RCC 7860 (cell line): Measurements from ENCODE around the gene BEAN1.
A peak's percentile ranks its signal among the peaks of the same experiment; 100 is the strongest.

Source experiments
- DNase-seq: peaks from one replicate; pipeline ENCODE4 v3.0.0-alpha.2; 2015; ENCODE audit warnings: low spot score
- FAIRE-seq: peaks from 2 replicates; lab custom pipeline; 2012; peaks lifted over from hg19 to GRCh38; lab: Jason Lieb, UNC

The BEAN1 gene

DNA sequence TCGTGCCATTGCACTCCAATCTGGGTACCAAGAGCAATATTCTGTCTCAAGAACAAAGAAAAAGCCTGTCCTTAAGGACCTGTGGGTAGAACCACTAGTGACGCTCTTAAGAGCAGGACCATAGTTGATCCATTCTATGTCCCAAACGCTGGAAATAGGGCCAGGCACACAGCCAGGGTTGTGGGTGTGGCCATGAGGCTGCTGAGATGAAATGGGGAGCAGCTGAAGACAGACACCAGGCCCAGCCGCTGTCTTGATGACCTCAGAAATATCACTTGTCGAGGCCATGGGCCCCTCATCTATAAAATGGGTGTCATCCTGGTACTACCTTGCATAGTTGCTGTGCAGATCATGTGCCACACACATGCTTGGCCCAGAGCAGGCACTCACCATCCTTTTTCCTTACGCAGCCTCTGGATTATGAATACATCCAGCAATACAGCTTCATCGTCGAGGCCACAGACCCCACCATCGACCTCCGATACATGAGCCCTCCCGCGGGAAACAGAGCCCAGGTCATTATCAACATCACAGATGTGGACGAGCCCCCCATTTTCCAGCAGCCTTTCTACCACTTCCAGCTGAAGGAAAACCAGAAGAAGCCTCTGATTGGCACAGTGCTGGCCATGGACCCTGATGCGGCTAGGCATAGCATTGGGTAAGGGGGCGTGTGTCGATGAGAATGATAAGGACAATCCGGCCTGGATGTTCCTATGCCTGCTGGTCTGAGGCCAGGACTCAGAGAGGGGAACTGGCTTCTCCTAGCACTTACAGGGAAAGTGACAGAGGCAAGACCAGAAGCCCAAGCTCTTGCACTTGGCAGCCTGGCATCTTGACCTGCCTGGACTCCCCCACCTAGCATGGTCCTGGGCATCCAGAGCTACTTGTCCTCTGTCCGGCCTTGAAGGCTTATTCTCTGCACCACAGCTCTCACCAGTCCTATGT is 35.1 kb upstream of the BEAN1 start:
- DNase-seq: no peak
- no peak for FAIRE-seq

DNA sequence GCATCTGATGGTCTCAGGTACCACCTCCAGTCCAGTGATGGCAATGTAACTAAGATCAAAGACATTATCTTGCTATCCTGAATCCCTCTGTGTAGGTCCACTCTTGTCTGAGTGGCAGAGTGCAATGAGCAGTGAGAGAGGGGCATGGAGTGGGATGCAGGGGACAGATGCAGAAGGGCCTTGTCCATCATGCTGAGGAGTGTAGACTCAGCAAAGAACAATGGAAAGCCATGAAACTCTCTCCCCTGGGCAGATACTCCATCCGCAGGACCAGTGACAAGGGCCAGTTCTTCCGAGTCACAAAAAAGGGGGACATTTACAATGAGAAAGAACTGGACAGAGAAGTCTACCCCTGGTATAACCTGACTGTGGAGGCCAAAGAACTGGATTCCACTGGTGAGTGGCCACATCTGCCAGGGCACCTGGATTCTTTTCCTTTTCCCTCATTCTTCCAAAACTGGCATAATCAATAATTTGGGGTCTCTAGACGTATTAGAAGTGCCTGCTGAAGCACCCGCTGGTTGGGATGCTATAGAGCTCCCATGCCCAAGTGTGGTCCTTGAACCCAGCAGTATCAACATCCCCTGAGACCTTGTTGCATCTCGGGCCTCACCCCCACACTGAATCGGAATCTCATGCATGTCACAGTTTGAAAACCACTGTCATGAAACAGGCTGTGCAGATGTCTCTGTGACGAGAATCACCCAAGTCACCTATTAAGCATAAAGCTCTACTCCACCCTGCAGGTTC is 31.1 kb upstream of the BEAN1 start:
- no peak for DNase-seq
- no peak for FAIRE-seq

DNA sequence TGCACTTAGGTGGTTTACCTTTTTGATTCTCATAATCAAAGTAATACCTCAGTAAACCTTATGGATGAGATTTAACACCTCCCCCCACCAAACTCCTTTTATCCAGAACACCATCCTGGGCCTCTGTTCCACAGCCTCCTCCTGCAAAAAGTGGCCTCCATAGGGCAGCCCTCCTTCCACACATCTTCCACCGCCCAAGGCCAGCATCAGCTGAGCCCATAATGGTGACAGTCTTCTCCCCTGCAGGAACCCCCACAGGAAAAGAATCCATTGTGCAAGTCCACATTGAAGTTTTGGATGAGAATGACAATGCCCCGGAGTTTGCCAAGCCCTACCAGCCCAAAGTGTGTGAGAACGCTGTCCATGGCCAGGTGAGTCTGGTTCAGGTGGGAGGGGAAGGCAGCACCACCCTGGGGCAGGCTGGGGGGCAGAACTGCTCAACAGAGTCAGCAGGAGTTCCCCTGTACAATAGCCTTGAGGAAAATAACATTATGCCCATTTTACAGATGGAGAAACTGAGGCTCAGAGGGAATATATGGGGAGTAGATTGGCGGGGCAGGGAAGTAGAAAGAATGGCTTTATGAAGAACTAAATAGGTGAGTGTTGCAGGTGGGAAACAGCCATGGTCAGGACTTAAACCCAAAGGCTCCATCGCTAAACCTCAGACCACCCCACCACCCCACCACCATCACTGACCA is 29.2 kb upstream of the BEAN1 start:
- FAIRE-seq (no peak), DNase-seq (no peak)

DNA sequence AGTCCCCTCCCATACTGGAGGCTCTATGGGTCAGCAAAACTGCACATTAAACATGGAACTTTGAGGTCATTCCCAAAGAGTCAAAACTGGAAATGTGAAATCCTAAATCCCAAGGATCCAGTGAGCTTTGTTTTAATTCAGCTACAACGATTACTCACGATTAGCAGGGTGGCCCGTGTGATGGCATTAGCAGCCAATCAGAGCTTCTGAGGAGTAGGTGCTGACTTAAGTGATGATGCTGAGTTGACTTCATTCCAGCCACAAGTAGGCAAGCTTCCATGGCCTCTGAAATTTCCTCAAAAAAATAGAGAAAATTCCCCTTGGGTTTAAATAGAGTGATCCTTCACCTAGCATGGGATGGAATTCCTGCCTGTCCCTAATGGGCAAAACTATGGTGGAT is 28.1 kb upstream of the BEAN1 start:
- DNase-seq (no peak), FAIRE-seq (no peak)

DNA sequence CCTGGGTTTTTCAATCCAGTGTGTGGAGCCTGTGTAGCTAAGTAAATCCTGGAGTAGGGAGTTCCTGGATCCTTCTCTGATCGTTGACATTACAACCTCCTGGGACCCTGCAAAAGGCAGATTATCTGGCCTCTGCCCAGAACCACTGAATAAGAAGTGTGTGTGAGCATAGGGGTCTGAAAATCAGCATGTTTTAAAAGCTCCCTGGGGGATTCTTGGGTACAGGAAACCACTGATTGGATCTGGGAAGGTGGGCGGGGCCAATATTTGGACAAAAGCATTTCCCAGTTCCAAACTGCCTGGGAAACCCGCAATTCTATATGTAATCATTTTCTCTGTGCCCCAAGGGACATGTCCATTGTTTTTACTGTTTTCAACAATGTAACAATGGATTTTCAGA is 27.2 kb upstream of the BEAN1 start:
- FAIRE-seq (no peak), DNase-seq (no peak)

DNA sequence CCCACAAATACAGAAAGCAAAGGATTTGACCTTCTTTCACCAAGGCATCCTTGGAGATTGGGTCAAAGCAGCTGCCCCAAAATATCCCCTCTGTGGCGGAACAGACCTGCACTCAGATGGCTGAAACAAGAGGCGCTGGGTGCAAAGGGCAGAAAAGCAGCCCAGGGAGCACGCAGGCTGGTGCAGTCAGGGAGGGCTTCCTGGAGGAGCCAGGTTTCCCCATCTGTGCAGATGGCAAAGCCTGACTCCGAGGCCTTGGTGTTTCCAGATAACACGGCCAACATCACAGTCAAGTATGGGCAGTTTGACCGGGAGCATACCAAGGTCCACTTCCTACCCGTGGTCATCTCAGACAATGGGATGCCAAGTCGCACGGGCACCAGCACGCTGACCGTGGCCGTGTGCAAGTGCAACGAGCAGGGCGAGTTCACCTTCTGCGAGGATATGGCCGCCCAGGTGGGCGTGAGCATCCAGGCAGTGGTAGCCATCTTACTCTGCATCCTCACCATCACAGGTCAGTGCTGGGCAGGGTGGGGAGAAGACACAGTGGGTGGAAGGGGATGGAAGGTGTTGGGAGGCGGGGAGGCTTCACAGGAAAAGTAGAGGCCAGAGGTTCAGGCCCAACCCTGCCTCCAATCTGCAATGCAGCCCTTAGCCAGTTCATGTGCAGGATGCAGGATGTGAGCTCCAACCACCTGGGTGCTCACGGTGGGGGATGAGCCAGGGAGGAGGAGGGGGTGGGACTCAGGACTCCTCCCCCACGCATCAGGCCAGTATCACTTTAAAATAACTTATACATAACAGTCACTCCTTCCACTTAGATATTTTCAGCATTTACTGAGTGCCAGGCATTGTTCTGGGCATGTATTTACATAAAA is 26.4 kb upstream of the BEAN1 start:
- no peak for DNase-seq
- no peak for FAIRE-seq

DNA sequence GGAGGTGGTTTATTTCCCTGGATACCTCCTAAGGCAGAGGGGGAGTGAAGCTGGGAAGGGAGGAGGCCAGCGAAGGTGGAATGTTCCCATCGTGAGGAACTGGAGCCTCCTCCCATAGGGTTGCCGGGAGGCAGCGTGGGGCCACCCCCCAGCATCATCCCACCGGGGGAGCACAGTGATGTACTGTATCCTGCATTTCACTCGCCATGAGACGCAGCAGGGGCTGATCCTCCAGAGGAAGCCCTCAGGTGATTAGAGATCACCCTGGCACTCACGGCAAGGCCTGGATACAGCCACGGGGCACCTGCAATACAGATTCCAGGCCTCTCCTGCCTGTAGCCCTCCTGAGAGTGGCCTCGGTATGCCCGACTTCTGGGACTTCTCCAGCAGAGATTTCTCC is 25.5 kb upstream of the BEAN1 start:
- no peak for FAIRE-seq
- no peak for DNase-seq

DNA sequence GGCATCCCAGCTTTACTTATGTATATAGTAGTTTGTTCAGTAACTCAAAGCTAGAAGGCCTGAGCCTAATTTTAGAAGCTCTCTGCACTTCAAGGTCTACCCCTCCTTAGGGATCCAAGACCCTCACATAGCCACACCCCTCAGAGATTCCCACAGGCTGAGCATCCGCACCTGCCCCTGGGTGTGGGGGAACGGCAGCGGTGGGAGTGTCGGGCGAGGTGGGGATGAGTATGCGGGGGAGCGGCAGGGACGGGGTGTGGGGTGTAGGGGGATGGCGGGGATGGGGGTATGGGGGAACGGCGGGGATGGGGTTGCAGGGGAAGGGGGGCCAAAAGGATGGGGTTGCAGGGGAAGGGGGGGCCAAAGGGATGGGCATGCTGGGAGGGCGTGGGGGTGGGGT is 24.9 kb upstream of the BEAN1 start:
- FAIRE-seq (no peak), DNase-seq (no peak)

DNA sequence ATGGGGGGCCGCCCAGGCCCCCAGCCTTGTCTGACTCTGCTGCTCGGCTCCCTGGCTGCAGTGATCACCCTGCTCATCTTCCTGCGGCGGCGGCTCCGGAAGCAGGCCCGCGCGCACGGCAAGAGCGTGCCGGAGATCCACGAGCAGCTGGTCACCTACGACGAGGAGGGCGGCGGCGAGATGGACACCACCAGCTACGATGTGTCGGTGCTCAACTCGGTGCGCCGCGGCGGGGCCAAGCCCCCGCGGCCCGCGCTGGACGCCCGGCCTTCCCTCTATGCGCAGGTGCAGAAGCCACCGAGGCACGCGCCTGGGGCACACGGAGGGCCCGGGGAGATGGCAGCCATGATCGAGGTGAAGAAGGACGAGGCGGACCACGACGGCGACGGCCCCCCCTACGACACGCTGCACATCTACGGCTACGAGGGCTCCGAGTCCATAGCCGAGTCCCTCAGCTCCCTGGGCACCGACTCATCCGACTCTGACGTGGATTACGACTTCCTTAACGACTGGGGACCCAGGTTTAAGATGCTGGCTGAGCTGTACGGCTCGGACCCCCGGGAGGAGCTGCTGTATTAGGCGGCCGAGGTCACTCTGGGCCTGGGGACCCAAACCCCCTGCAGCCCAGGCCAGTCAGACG is 24.4 kb upstream of the BEAN1 start:
- DNase-seq: no peak
- no peak for FAIRE-seq

DNA sequence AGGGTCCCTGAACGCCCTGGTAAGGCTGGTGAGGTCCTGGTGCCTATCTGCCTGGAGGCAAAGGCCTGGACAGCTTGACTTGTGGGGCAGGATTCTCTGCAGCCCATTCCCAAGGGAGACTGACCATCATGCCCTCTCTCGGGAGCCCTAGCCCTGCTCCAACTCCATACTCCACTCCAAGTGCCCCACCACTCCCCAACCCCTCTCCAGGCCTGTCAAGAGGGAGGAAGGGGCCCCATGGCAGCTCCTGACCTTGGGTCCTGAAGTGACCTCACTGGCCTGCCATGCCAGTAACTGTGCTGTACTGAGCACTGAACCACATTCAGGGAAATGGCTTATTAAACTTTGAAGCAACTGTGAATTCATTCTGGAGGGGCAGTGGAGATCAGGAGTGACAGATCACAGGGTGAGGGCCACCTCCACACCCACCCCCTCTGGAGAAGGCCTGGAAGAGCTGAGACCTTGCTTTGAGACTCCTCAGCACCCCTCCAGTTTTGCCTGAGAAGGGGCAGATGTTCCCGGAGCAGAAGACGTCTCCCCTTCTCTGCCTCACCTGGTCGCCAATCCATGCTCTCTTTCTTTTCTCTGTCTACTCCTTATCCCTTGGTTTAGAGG is 23.5 kb upstream of the BEAN1 start:
- no peak for FAIRE-seq
- no peak for DNase-seq

DNA sequence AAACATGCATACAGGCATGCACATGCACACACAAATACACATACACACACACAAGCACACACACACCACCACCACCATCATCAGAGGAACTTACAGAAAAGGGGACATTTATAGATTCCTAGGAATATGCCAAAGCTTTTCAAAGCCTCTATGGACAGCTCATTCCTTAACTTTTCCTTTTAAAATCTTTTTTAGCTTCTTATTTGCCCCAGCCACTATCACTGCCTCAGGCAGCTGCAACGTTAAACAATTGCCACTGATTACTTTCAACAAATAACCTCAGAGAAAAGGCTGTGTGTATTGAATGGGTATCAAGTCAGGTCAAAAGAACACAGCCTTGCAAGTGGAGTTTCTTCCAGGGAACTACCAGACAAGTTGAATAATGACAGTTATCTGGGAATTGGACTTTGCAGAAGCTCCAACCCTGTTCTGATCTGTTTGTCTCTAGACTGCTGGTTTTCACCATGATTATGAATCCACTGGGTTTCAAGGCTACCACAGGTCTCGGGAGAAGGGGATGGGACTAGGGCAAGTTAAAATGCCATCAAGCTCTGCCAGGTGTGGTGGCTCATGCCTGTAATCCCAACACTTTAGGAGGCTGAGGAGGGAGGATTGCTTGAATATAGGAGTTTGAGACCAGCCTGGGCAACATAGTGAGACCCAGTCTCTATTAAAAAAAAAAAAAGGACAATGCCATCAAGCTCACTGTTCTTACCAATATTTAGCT is 21.9 kb upstream of the BEAN1 start:
- FAIRE-seq: no peak

DNA sequence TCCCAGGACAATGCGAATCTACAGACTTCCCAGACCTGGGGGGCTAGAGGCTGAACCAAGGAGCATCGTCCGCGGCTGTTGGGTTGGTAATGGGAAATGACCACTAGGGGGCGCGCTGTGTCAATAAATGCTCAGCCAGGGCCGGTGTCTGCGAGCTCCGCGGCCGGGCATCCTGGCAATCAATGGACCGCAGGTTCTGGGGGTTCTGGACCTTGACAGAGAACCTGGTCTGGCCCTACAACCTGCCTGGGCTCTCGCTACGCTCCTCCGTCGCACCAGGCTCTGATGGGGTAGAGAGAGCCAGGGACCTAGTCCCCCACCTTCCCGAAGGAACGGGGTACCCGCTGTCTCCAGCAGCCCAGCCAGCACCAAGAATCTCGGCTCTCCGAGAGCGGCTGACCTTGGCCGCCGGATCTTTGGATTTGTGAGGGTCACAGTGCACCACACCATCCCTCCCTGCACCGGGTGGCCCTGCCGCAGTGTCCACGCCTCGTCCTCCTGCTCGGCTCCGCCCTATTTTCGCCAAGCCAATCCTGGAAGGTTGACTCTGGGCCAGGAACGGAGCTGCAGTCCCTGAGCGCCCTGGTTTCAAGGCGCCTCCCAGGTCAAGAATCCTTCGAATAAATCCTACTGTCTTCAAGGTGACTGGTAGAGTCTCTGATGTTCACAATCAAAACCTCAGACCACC is 20.4 kb upstream of the BEAN1 start:
- FAIRE-seq (no peak), DNase-seq (peak; percentile 37)

More for the DNA sequence above, 21.9 kb upstream of the BEAN1 start:
- DNase-seq: no peak

DNA sequence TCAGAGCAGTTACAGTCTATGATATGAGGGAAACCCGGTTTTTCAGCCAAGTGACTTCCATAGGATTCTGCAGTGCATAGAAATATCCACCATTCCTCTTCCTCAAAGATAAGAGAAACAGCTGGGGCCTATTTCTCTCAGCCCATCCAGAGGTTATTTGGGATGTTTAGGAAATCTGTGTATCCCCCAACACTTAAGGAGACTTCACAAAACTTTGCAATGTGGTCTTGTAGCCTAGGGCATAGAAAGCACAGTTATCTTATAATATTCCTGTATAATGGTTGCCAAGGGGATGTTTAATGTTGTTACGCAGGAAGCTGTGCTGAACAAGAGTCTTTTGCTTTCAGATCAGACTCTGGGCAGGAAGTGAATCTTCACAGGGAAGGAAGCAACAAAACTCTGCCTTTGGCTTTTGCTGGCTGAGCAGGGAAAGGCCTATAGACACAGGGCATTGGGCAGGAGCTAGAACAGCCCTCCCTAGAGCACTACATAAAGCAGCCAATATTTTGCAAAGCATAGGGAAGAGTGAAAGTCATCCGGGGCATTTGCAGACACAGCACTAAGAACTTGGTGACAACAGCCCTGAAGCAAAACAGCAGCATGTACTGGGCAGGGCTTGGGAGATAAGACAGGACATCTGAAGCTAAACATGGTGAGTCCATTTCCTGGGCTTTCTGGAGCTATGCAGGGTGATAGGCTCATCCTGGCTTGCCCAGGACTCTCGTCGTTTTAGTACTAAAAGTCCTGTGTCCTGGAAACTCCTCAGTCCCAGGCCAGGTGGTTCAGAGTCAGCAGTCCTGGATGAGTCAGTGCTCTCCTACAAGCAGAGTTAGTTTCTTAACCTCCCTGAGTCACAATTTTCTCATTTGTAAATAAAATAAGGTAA is 18.7 kb upstream of the BEAN1 start:
- FAIRE-seq: peak; percentile 84
- DNase-seq: peak; percentile 76

DNA sequence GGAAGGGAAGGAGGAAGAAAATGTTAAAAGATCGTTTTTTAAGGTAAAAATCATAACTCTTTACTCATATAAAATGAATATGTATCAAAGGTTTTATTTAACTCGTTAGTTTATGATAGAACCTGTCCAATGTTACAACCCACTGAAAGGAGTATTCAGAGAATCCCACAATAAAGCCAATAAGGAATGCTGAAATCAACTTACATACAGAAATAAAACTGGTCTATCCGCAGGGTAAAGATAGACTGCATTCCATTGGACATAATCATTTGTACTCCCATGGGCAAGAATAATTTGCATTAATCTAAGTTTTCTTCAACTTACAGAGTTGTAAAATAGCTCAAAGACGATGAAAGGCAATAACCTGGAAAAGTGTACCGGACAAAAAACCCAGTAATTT is 17.9 kb upstream of the BEAN1 start:
- DNase-seq: peak; percentile 17
- no peak for FAIRE-seq

DNA sequence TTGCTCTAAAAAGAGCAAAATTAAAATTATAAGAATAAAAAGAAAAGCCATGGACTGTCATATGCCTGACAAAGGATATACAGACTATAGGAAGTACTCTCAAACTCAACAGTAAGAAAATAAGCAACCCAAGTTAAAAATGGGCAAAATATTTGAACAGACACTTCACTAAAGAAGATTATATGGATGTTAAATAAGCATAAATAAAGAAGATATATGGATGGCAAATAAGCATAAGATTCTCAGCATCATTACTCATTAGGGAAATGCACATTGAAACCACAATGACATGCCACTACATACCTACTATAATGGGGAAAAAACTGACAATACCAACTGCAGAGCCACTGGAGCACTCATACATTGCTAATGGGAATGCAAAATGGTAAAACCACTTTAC is 14.9 kb upstream of the BEAN1 start:
- FAIRE-seq (no peak), DNase-seq (no peak)

DNA sequence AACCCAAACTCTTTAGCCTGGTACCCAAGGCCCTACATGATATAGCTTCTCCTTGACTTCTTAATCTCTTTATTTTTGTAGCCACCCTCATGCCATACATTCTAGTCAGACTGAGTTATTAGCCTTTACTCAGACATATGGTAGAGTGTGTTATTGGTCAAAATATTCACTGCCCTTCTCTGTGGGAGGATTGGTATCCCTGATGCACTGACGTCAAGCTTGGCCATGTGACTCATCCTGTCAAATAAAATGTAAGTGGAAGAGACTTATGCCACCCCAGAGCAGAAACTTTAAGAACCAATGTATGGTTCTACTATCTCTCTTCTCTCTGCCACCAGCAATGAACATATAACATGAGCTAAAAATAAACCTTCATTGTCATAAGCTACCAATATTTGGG is 12.2 kb upstream of the BEAN1 start:
- FAIRE-seq (no peak), DNase-seq (no peak)

DNA sequence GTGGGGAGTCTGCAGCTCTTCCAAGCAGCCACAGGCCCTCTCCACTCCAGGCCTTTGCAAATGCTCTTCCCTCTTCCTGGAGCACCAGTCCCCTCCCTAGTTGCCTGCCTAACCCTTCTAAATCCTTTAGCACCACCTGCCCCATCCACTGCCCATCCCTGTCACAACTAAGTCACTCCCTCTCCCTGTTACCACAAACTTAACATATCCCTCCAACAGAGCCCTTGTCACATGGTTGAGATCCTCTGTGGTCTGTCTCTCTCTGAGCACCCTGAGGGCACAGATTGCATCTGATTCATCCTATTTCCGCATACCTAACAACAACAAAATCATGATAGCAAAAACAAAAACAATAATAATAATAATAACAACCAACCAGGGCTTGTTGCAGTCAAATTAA is 11.0 kb upstream of the BEAN1 start:
- FAIRE-seq: no peak
- DNase-seq: no peak
